GM19043 (cell line): Measurements from ENCODE around the gene CNTNAP2.

Experiments used
- ATAC-seq: cut with Tn5 transposase; IDR thresholded peaks from one replicate; pipeline ENCODE4 v1.9.1; 2021; ENCODE audit warnings: low read depth; ENCODE audit not compliant: unreplicated experiment

The CNTNAP2 gene

DNA sequence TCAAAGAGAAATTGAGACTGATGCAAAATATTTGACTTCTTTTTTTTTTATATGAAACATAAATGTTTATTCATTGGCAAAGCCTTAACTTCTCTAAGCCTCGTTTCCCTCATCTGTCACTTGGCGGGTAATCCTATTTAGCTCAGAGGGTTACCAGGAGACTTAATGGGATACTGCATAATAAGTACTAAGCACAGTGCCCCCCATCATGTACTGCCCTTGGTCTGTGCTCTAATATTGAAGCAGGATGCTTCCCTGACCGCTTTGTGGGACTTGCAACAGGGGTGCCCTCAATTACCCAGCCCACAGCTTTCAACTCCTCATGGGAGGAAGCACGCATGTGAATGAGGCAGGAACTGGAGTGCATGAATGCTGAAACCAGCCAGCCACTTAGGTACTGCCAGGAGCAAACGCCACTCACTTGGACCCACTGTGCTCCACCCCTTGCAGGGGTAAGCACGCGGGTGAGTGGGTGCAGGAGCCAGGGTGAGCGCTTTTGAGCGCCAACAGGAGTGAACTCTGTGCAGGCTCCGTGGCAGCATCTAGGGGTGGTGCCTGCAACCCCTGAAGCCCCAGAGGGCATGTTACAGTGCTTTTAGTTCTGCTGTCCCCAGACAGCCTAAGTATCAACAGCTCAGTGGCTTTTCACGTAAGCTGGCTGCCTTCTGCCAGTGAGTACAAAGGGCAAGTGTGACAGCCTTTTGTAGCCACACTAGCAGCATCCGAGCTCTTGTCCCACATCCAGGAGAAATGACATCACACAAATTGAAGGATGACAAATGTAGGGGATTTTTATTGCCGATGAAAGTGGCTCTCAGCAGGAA, 2264.2 kb downstream of the CNTNAP2 start:
- ATAC-seq: no peak

DNA sequence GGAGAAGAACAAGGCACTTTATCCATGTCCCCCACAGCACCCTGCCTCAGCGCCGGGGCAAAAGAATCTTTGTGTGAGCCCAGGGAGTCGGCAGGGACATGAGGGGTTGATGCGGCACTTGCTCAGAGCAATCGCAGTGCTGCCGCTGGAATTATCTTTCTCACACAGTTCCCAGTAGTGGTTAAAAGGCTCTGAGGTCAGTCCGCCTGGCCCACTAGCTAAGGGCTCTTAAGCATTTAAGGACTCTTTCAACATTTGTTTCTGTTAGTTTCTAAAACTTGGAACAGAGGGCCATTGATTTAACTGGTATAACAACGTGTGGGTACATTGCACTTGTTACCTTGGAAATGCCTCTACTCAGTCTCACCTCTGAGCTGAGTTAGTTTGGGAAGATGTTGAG, 2266.0 kb downstream of the CNTNAP2 start:
- no peak for ATAC-seq

- ATAC-seq: no peak
Measured at GRCh38 chr7:148383651-148384050, 2267.1 kb downstream of the CNTNAP2 start.

DNA sequence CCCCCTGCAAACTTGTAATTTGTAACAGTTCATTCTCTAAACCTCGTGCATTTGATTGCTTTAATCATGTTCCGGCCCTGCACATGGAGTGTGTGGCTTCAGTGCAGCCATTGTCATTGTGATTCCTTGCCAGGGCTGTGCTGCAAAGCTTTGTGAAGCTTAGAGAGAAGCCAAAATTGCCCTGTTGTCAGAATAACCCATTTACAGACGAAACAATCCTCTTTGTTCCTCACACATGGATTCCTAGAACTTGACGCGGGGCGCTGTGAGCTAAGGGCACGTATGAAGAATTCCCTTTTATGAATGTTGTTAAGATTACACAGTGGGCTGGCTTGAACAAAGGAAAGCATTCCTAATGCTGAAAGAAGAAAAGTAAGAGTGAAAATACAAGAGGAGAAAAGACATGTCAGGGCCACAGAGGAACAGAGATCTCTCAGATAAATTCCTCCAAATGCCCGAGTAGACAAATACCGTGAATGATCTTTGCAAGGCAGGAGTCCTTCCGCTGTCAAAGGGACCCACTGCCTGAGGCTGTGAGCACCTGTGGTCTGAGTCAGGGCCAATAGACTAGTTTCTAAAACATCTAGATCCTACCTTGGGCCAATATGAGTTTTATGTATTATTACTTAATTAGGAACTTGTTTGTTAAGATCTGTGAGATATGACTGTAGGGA, 2268.5 kb downstream of the CNTNAP2 start:
- no peak for ATAC-seq

- ATAC-seq: no peak
Measured at GRCh38 chr7:148390381-148390780, 2273.8 kb downstream of the CNTNAP2 start.

DNA sequence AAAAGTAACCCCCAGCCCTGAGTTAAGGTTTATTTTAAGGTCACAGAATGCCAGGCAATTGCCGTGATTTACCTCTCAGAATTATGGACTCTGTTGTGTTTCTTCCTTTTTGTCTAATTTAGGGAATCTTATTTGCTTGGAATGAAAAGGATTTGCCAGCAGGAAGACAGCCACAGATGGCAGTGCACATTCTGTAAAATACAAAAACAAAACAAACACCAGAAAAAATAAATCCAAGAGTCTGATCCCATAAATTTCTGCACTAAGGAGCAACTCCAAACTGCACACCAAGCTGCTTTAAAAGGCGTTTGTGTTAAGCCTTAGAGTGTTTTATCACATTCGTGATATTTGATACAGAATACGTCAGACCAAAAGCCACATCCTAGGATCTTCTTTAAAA, 2275.0 kb downstream of the CNTNAP2 start:
- no peak for ATAC-seq

GRCh38 chr7:148394582-148394981, 2278.0 kb downstream of the CNTNAP2 start:
- no peak for ATAC-seq

DNA sequence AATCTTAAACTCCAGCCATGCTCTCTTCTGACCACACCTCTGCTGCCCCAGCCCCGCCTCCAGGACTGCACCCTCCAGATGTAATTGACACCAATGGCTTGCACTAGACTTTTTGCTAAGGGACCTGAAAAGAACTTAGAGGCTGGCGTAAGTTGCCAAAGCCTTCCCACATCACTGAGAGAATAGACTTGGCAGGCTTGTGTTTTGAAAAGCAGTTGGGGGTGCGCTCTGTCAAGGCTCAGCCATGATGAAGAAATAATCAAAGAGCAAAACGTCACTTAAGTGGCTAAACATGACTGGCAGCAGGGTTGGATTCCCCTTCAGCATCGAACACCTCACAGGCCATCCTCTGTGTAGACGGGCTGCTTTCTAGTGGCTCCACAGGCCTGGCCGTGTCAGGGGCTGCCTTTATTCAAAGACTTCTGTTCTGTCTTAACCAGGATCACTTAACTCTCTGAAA, 2278.8 kb downstream of the CNTNAP2 start:
- no peak for ATAC-seq

DNA sequence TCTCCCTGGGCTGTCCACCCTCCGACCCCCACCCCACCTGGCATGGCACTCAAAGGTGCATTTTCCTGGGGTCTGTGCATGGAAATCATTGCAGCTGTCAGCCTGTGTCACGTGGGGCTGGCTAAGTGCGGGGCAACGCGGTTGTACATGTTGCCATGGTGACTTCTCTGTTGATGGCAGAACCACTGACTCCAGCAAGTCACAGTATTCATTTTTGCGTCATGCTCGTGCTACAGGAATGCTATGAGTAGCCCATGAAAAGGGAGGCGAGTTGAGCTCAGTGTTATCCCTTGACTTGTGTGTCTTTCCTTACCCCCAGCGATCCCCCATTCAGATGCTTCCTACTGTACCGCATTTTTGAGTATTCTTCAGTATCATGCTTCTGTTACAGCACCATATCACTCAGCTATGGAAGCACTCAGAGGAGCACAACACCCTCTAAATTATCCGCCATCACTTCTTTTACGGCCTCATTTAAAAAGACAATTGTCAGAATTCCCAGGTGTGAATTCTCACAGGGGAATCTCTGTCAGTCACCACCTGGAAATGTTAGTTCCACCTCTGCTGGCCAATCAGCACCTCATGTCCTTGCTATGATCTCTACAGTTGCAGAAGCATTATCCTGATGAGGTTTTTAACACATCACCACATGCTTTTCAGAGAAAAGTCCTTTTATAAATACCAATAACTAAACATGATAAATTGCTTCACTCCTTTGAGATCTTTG, 2279.6 kb downstream of the CNTNAP2 start:
- no peak for ATAC-seq

DNA sequence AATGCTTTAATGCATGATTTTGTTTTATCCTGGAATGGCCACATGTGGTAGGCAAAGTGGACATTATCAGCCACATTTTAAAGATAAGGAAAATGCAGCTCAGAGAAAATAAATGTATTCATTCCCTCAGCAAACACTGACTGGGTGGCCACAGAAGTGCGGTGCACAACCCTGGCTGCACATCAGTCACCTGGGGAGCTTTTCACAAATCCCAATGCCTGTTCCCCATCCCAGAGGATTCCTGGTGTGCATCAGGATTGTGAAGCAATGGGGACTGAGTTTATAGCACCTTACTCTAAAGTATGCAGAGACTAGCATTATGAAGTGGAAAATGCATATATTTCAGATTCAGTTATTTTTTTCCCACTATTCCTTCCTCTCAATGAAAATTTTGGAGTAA, 2280.5 kb downstream of the CNTNAP2 start:
- no peak for ATAC-seq

DNA sequence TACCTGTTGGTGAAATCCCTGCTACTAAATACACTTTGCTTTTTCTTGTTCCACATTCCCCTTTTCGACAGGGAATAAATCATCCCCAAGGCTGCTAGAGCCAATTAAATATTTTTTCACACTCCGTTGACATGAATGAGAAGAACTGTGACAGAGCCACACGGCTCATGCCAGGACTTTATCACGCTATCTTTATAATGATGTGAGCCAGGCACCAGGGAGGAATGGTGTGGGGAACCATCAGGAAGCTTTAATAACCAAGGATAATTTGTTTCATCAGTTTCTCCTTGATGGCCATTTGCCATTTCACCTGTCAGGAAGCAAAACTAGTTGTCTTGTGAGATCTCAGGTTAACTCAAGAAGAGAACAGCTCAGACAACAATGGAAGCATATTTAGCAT, 2280.9 kb downstream of the CNTNAP2 start:
- ATAC-seq: no peak

GRCh38 chr7:148397985-148398384, 2281.4 kb downstream of the CNTNAP2 start:
- no peak for ATAC-seq

- peak; percentile 70 for ATAC-seq
Measured at GRCh38 chr7:148398844-148399365, 2282.3 kb downstream of the CNTNAP2 start.

GRCh38 chr7:148400101-148400500, 2283.5 kb downstream of the CNTNAP2 start:
- ATAC-seq: no peak

DNA sequence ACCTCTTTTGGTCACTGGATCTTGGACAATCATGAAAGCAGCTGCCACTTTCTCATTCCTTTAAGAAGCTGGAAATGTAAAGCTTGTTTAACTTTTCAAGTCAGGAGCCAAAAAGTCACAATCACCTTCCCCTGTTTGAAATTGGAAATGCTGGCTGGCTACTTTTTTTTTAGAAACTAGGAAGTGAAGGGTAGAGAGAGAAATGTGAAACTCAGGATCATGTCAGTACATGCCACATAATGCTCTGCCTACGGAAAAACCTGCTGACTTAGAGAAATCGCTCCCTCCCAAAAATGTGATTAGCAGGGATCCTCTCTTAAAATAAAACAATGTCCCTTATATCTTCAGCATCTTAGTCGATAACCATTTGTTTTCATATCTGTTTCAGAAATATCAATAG, 2285.6 kb downstream of the CNTNAP2 start:
- no peak for ATAC-seq

DNA sequence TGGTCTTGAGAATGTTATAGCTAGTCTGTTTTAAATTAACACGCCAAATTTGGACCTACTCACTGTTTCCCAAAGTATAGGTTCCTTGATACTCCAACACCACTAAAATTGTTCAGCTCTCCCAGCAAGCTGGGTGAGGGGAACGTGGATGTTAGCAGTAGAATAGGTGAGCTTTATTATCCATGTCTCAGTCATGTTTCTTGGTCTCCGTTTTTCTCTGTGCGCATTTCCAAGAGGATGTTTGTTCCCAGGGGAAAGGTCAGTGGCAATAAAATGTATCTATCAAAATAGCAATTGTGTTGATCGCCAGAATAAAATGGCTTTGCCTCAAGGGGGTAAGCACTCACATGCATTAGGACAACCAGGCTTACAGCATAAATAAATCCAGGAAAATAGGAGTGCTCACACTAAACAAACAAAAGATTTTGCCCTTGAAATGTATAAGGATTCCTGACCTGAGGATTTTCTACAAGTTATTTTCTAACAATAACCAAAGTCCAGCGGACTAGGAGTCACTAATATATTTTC, 2286.9 kb downstream of the CNTNAP2 start:
- ATAC-seq: no peak

DNA sequence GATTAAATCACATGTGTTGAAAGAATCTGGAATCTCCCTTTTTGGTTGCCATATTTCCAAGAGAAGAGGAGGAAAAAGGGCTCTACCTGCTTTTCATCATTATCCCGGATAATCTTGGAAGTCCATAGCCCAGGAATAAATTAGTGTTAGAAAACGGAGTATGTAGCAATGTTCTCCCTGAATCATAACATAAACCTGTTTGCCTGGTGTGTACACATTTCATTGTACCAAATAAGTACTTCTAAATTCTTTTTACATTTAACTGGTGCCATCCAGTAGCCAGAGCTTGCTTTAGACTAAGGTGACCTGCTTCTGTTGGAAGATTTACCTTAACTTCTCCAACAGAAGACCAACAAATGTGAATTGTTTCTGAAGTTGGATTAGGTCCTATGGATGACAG, 2291.7 kb downstream of the CNTNAP2 start:
- ATAC-seq: no peak

GRCh38 chr7:148410905-148411304, 2294.3 kb downstream of the CNTNAP2 start:
- no peak for ATAC-seq

DNA sequence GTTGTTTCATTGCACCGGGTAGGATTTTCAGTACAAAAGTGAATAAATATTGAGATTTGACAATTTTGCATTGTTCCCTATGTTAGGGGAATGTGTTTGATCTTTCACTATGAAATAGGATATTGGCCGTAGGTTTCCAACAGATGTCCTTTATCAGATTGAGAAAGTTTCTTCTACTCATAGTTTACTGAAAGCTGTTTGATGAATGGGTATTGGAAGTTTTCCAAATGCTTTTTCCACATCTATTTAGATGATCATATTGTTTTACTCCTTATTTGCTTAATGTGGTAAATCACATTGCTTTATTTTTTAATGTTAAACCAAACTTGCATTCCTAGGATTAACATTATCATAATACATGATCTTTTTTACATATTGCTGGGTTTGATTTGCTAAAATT, 2296.1 kb downstream of the CNTNAP2 start:
- no peak for ATAC-seq

DNA sequence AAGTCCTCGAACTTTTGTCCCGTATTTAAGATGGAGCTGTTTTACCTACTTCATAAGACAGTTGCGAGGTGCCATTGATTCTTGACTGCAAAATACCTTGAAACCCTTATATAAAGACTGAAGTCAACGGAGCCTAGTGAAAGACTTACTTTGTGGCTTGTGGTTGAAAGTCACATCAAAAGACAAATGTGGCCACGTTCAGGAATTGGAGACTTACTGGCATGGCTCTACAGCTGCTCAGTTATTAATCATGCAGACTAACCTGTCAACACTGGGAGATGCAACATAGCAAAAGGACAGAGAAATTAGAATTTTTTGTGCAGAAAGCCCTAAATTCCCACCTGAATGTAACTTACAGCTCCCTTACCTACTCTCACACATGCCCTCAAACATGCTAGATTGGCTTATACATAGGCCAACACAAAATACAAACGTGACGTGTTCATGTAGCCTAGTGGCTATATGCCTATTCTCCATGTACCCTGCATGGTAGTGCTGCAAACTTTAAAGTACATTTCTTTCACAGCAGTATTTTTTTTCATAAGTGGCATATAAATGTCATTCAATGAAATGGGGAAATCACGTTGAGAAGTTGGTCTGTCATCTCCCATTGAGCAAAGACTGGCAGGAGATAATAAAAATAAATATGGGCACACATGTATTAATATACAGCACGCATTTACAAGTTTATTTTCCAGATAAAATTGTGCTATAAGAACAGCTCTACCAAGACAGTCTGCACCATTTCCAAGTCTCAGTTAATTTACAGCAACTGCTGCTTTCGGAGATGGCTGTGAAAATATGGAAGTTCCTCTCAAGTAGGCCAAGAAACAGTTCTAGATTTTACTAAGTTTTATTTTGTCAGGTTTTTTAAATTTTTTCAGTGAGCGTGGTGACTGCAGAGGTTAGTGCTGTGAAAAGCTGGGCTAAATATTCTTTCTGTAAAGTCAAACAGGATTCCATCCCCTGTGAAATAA, 2303.5 kb downstream of the CNTNAP2 start:
- ATAC-seq: peak; percentile 76
